GM10266 (cell line): ENCODE data around the gene IGF2R.

ENCODE experiments used
- DNase-seq: peaks from one replicate; pipeline ENCODE4 v3.0.0; 2012; ENCODE audit errors: extremely low spot score
- CTCF ChIP-seq: IDR thresholded peaks from 2 replicates; pipeline ENCODE4 v1.5.1; 2012; ENCODE audit warnings: mild to moderate bottlenecking, low read depth; ENCODE audit not compliant: control insufficient read depth, insufficient read depth; ENCODE audit errors: missing control alignments

The IGF2R gene

GRCh38 chr6:160040055-160040454 is 71.2 kb downstream of the IGF2R start:
- no peak for DNase-seq
- TF ChIP-seq CTCF: no peak

GRCh38 chr6:160040527-160041264 is 71.8 kb downstream of the IGF2R start:
- no peak for TF ChIP-seq CTCF
- DNase-seq: no peak

GRCh38 chr6:160041608-160042007 is 72.7 kb downstream of the IGF2R start:
- no peak for TF ChIP-seq CTCF
- DNase-seq: no peak

- DNase-seq: no peak
- no peak for TF ChIP-seq CTCF
These were observed 73.3 kb downstream of the IGF2R start for GRCh38 chr6:160042014-160042773.

- DNase-seq: no peak
These were observed 74.0 kb downstream of the IGF2R start for GRCh38 chr6:160042788-160043301.

GRCh38 chr6:160043784-160044183 is 74.9 kb downstream of the IGF2R start:
- no peak for TF ChIP-seq CTCF
- DNase-seq: no peak

More at GRCh38 chr6:160042788-160043301, 74.0 kb downstream of the IGF2R start:
- no peak for TF ChIP-seq CTCF

- no peak for DNase-seq
- no peak for TF ChIP-seq CTCF
These were observed 75.8 kb downstream of the IGF2R start for GRCh38 chr6:160044687-160045086.
